ENCODE data around the gene AP2A2. TPM values are rescaled to one million over a fixed set of nuclear protein-coding genes. Genes with fewer than 3 reads are reported as not detected.

AP2A2 gene
- polyA plus RNA-seq, 3 donors = 5.7 to 61.0 (median 8.2) TPM

DNA sequence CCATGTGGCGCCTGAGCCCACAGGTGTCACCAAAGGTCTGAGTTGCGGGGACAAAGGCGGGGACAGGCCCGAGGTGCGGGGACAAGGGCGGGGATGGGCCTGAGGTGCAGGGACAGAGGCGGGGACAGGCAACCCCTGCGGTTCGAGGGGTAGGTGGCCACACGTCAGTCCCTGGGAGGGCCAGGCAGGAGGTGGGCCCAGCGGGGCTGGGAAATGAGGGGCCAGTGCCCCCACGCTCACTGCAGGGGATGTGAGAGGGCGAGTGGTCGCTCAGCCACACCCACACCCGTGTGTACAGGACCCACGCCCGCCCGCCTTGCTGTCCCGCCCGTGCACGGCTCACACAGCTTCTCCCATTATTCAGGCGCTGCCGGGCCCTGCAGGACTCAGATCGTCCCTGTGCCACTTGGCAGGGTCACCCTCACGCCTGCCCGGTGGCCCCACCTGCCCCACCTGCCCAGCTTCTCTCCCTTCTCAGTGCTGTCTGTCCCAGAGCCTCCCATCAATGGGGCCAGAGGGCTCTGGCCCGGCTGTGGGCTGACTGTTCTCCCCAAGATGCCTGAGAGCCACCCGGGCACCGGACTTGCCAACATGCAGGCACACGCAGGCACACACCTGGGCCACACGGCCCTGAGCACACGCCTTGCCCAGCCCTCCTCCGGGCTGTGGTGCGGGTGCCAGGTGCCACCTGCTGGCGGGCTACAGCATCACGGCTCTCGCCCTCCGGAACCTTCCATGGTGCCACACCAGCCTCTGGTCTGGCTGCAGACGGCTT, 125.1 kb downstream of the AP2A2 start:
- TF ChIP-seq CTCF (IDR thresholded peaks at IDR 0.05) = peak; percentile 78
- H3K9me3 Mint-ChIP-seq = no peaks in the 10 kb centered on the region
- Histone ChIP-seq H3K36me3 (replicated peaks in 1 of 2; ENCODE audit: control insufficient read depth in 1 of 2, insufficient read depth in 2 of 2, low read length in 2 of 2) (no peaks in the 10 kb centered on the region), H2AFZ (ENCODE audit: insufficient read depth, low read depth, low read length, poor library complexity, severe bottlenecking) (no peak overlapping the region), H3K9me3 (replicated peaks in 1 of 2; ENCODE audit: control insufficient read depth in 1 of 2, insufficient read depth in 1 of 2, low read length in 2 of 2) (no peaks in the 10 kb centered on the region), H3K79me2 (ENCODE audit: insufficient read depth, low read length) (no peaks in the 10 kb centered on the region), H3K9ac (ENCODE audit: insufficient read depth, low read length, poor library complexity, severe bottlenecking) (no peak overlapping the region), H3K4me3 (replicated peaks in 1 of 3; ENCODE audit: low read depth in 2 of 3, low read length in 3 of 3) (no peak overlapping the region), H3K27me3 (ENCODE audit: control insufficient read depth in 2 of 2, insufficient read depth in 2 of 2, low read length in 2 of 2) (peaks cover 0 to 6% of the 10 kb centered on the region in 2 donors), H3K4me2 (replicated peaks; ENCODE audit: extremely low read depth, low read length, poor library complexity, severe bottlenecking) (no peak overlapping the region), H3K4me1 (ENCODE audit: control insufficient read depth in 1 of 2, insufficient read depth in 2 of 2, low read length in 2 of 2) (no peaks in the 10 kb centered on the region), H4K20me1 (ENCODE audit: insufficient read depth, low read length) (no peaks in the 10 kb centered on the region), H3K27ac (ENCODE audit: low read depth in 1 of 2, low read length in 2 of 2) (no peak overlapping the region)
- intact Hi-C loops (cut with micrococcal nuclease) = loop anchor here in 1 of 2 donors (2.0 kb wide), 1 partner anchor 202 kb away; no protein-coding TSS in a partner anchor
- H3K4me3 Mint-ChIP-seq = no peak overlapping the region
- peak; percentile 31 to 41 (median 36) for DNase-seq
- peaks cover 7% of the 10 kb centered on the region for H3K4me1 Mint-ChIP-seq
- peaks cover 17 to 27% (median 23%) of the 10 kb centered on the region in 3 donors for H3K27me3 Mint-ChIP-seq (ENCODE audit: low read depth in 3 of 3)
- 48% methylated on average over 35 of the region's 39 CpGs for WGBS (ENCODE audit: insufficient coverage)
- H3K27ac Mint-ChIP-seq = no peak overlapping the region
- H3K36me3 Mint-ChIP-seq = no peaks in the 10 kb centered on the region

DNA sequence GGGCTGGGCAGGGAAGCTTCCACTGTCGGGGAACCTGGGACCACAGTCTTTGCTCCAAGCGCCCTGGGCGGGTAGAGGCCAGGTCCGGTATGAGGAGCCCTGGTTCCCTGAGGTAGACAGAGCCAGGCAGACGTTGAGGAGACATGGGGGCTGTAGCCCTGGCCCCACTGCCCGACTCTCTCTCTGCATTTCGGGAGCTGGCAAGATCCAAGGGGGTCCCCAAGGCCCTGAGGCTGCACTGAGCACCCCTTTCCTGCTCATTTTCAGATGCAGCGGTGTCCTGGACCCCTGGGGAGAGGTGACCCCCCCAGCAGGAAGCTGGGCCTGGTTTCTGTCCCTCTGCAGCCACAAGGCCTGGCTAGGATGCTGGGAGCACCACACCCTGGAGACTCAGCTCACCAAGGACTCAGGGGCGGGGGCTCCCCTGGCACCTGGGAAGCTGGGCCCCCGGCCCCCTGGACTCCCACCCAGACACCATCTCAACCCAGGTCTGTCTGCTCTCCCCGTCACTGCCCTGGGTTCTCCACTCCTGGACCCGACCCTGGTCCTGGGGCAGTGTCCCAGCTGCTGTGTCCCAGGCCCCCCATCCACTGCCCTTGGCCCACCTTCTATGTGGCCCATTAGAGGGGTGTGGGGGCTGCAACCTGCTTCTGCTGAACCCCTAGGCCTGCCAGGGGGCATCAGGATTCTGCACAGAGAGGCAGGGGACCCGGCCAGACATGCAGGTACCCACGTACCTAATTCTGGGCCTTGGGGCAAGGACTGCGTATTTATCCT, 125.9 kb downstream of the AP2A2 start:
- H3K4me1 Mint-ChIP-seq = peaks cover 7% of the 10 kb centered on the region
- H3K36me3 Mint-ChIP-seq = no peaks in the 10 kb centered on the region
- Histone ChIP-seq H4K20me1 (ENCODE audit: insufficient read depth, low read length) (no peaks in the 10 kb centered on the region), H3K4me3 (replicated peaks in 1 of 3; ENCODE audit: low read depth in 2 of 3, low read length in 3 of 3) (no peak overlapping the region), H2AFZ (ENCODE audit: insufficient read depth, low read depth, low read length, poor library complexity, severe bottlenecking) (no peak overlapping the region), H3K4me2 (replicated peaks; ENCODE audit: extremely low read depth, low read length, poor library complexity, severe bottlenecking) (no peak overlapping the region), H3K27ac (ENCODE audit: low read depth in 1 of 2, low read length in 2 of 2) (no peak overlapping the region), H3K4me1 (ENCODE audit: control insufficient read depth in 1 of 2, insufficient read depth in 2 of 2, low read length in 2 of 2) (no peaks in the 10 kb centered on the region), H3K36me3 (replicated peaks in 1 of 2; ENCODE audit: control insufficient read depth in 1 of 2, insufficient read depth in 2 of 2, low read length in 2 of 2) (no peaks in the 10 kb centered on the region), H3K27me3 (ENCODE audit: control insufficient read depth in 2 of 2, insufficient read depth in 2 of 2, low read length in 2 of 2) (peaks cover 0 to 6% of the 10 kb centered on the region in 2 donors), H3K79me2 (ENCODE audit: insufficient read depth, low read length) (no peaks in the 10 kb centered on the region), H3K9me3 (replicated peaks in 1 of 2; ENCODE audit: control insufficient read depth in 1 of 2, insufficient read depth in 1 of 2, low read length in 2 of 2) (no peaks in the 10 kb centered on the region), H3K9ac (ENCODE audit: insufficient read depth, low read length, poor library complexity, severe bottlenecking) (no peak overlapping the region)
- 69% methylated on average over 13 of the region's 15 CpGs for WGBS (ENCODE audit: insufficient coverage)
- no peaks in the 10 kb centered on the region for H3K9me3 Mint-ChIP-seq
- intact Hi-C loops (cut with micrococcal nuclease) = loop anchor here in 1 of 2 donors (2.0 kb wide), 1 partner anchor 203 kb away; no protein-coding TSS in a partner anchor
- no peak overlapping the region for H3K4me3 Mint-ChIP-seq
- H3K27ac Mint-ChIP-seq = no peak overlapping the region
- H3K27me3 Mint-ChIP-seq (ENCODE audit: low read depth in 3 of 3) = peaks cover 11 to 27% (median 23%) of the 10 kb centered on the region in 3 donors
- no peak for DNase-seq
- peak; percentile 19 for TF ChIP-seq CTCF (IDR thresholded peaks at IDR 0.05)

Measured in CD14-positive monocyte (primary cell).